Adipocyte (in vitro differentiated cells): Measurements from ENCODE around the gene C1QTNF3.

Experiments
- DNase-seq: peaks from one replicate; pipeline ENCODE4 v3.0.0-alpha.2; 2015; ENCODE audit warnings: low read depth
- H3K27me3 ChIP-seq: replicated peaks from 2 replicates; pipeline ENCODE4 v1.7.0; 2013; ENCODE audit warnings: mild to moderate bottlenecking, low read length, moderate library complexity; ENCODE audit not compliant: control insufficient read depth, insufficient read depth
- H3K36me3 ChIP-seq: 2 replicates; pipeline ENCODE4 v1.7.0; 2013; ENCODE audit warnings: low read length, mild to moderate bottlenecking, moderate library complexity; ENCODE audit not compliant: control insufficient read depth, insufficient read depth, severe bottlenecking
- H3K4me1 ChIP-seq: 2 replicates; pipeline ENCODE4 v1.7.0; 2013; ENCODE audit warnings: mild to moderate bottlenecking, low read length, moderate library complexity; ENCODE audit not compliant: control insufficient read depth, insufficient read depth
- H3K4me3 ChIP-seq: 2 replicates; pipeline ENCODE4 v1.7.0; 2013; ENCODE audit warnings: mild to moderate bottlenecking, low read length, moderate library complexity
- H3K9ac ChIP-seq: 2 replicates; pipeline ENCODE4 v1.7.0; 2013; ENCODE audit warnings: mild to moderate bottlenecking, low read length, moderate library complexity
- H3K9me3 ChIP-seq: 2 replicates; pipeline ENCODE4 v1.7.0; 2013; ENCODE audit warnings: mild to moderate bottlenecking, low read length, moderate library complexity; ENCODE audit not compliant: control insufficient read depth

C1QTNF3 gene

GRCh38 chr5:34051374-34051980 lies 8.5 kb upstream of the C1QTNF3 start:
- Histone ChIP-seq H3K36me3 (no peaks in the 10 kb centered on the region), H3K9ac (no peak overlapping the region), H3K27me3 (no peaks in the 10 kb centered on the region), H3K4me3 (no peak overlapping the region), H3K4me1 (peaks cover 28% of the 10 kb centered on the region), H3K9me3 (no peaks in the 10 kb centered on the region)
- no peak for DNase-seq

- no peak for DNase-seq
- no peaks in the 10 kb centered on the region for H3K27me3 ChIP-seq
- H3K4me1 ChIP-seq = peaks cover 42% of the 10 kb centered on the region
- H3K4me3 ChIP-seq = no peak overlapping the region
- no peak overlapping the region for H3K9ac ChIP-seq
- no peaks in the 10 kb centered on the region for H3K36me3 ChIP-seq
- no peaks in the 10 kb centered on the region for H3K9me3 ChIP-seq
These were observed 5.0 kb upstream of the C1QTNF3 start for GRCh38 chr5:34047774-34048572.

- H3K4me3 ChIP-seq = no peak overlapping the region
These were observed 4.1 kb upstream of the C1QTNF3 start for GRCh38 chr5:34047143-34047542.

GRCh38 chr5:34045996-34046395 lies 3.0 kb upstream of the C1QTNF3 start:
- H3K9me3 ChIP-seq = no peaks in the 10 kb centered on the region

More at GRCh38 chr5:34047143-34047542, 4.1 kb upstream of the C1QTNF3 start:
- no peaks in the 10 kb centered on the region for H3K9me3 ChIP-seq
- H3K27me3 ChIP-seq = no peaks in the 10 kb centered on the region
- H3K9ac ChIP-seq = no peak overlapping the region
- peaks cover 42% of the 10 kb centered on the region for H3K4me1 ChIP-seq
- DNase-seq = no peak
- no peaks in the 10 kb centered on the region for H3K36me3 ChIP-seq

GRCh38 chr5:34045023-34045422 lies 2.0 kb upstream of the C1QTNF3 start:
- Histone ChIP-seq H3K27me3 (no peaks in the 10 kb centered on the region), H3K36me3 (no peaks in the 10 kb centered on the region), H3K4me3 (no peak overlapping the region), H3K9me3 (no peaks in the 10 kb centered on the region), H3K4me1 (peaks cover 33% of the 10 kb centered on the region), H3K9ac (no peak overlapping the region)
- no peak for DNase-seq

More at GRCh38 chr5:34045996-34046395, 3.0 kb upstream of the C1QTNF3 start:
- DNase-seq = peak; percentile 61
- Histone ChIP-seq H3K9ac (no peak overlapping the region), H3K27me3 (no peaks in the 10 kb centered on the region), H3K4me3 (no peak overlapping the region), H3K36me3 (no peaks in the 10 kb centered on the region), H3K4me1 (peaks cover 33% of the 10 kb centered on the region)

- H3K9ac ChIP-seq = no peak overlapping the region
- H3K36me3 ChIP-seq = no peaks in the 10 kb centered on the region
- no peak for DNase-seq
- no peaks in the 10 kb centered on the region for H3K27me3 ChIP-seq
- H3K9me3 ChIP-seq = no peaks in the 10 kb centered on the region
- peaks cover 37% of the 10 kb centered on the region for H3K4me1 ChIP-seq
- H3K4me3 ChIP-seq = no peak overlapping the region
These were observed 692 bp downstream of the C1QTNF3 start for GRCh38 chr5:34042321-34042720.

GRCh38 chr5:34041247-34041972 lies 1.6 kb downstream of the C1QTNF3 start:
- Histone ChIP-seq H3K4me1 (peaks cover 37% of the 10 kb centered on the region), H3K4me3 (no peak overlapping the region), H3K9ac (no peak overlapping the region), H3K27me3 (no peaks in the 10 kb centered on the region), H3K36me3 (no peaks in the 10 kb centered on the region), H3K9me3 (no peaks in the 10 kb centered on the region)
- DNase-seq = no peak

GRCh38 chr5:34040472-34040871 lies 2.5 kb downstream of the C1QTNF3 start:
- H3K27me3 ChIP-seq = no peaks in the 10 kb centered on the region

GRCh38 chr5:34039398-34040157 lies 3.4 kb downstream of the C1QTNF3 start:
- peaks cover 25% of the 10 kb centered on the region for H3K4me1 ChIP-seq
- H3K36me3 ChIP-seq = no peaks in the 10 kb centered on the region
- no peak for DNase-seq
- H3K9ac ChIP-seq = no peak overlapping the region
- H3K9me3 ChIP-seq = no peaks in the 10 kb centered on the region
- no peak overlapping the region for H3K4me3 ChIP-seq
- H3K27me3 ChIP-seq = no peaks in the 10 kb centered on the region

More at GRCh38 chr5:34040472-34040871, 2.5 kb downstream of the C1QTNF3 start:
- Histone ChIP-seq H3K36me3 (no peaks in the 10 kb centered on the region), H3K4me1 (peaks cover 27% of the 10 kb centered on the region), H3K9ac (no peak overlapping the region), H3K4me3 (no peak overlapping the region), H3K9me3 (no peaks in the 10 kb centered on the region)
- no peak for DNase-seq

GRCh38 chr5:34038838-34039237 lies 4.2 kb downstream of the C1QTNF3 start:
- H3K9me3 ChIP-seq = no peaks in the 10 kb centered on the region
- H3K36me3 ChIP-seq = no peaks in the 10 kb centered on the region
- no peak for DNase-seq
- no peak overlapping the region for H3K9ac ChIP-seq
- H3K27me3 ChIP-seq = no peaks in the 10 kb centered on the region
- H3K4me3 ChIP-seq = no peak overlapping the region
- H3K4me1 ChIP-seq = peaks cover 29% of the 10 kb centered on the region

GRCh38 chr5:34038390-34038789 lies 4.6 kb downstream of the C1QTNF3 start:
- Histone ChIP-seq H3K36me3 (no peaks in the 10 kb centered on the region), H3K4me1 (peaks cover 29% of the 10 kb centered on the region), H3K9me3 (no peaks in the 10 kb centered on the region), H3K27me3 (no peaks in the 10 kb centered on the region), H3K9ac (no peak overlapping the region), H3K4me3 (no peak overlapping the region)
- DNase-seq = no peak
